GM20000 (cell line): Measurements from ENCODE around the gene ADGRG4.
"Not testable (repeated sequence)": the region's sequence is repeated elsewhere in the genome, so short reads cannot be mapped to it uniquely, and the experiment has no call there.

Source experiments
- DNase-seq: peaks from one replicate; pipeline ENCODE4 v3.0.0; 2012; ENCODE audit warnings: low spot score
- CTCF ChIP-seq: IDR thresholded peaks from 2 replicates; pipeline ENCODE4 v1.5.1; 2012; ENCODE audit warnings: mild to moderate bottlenecking, control low read depth; ENCODE audit errors: extremely low read depth, missing control alignments

Gene ADGRG4

GRCh38 chrX:136300721-136301120 lies at the start of gene ADGRG4:
Gene ADGRG4, plus strand, starts transcription at chrX:136300963. Its CDS starts 7,815 bp downstream, at chrX:136308778.
- not testable (repeated sequence) for DNase-seq

DNA sequence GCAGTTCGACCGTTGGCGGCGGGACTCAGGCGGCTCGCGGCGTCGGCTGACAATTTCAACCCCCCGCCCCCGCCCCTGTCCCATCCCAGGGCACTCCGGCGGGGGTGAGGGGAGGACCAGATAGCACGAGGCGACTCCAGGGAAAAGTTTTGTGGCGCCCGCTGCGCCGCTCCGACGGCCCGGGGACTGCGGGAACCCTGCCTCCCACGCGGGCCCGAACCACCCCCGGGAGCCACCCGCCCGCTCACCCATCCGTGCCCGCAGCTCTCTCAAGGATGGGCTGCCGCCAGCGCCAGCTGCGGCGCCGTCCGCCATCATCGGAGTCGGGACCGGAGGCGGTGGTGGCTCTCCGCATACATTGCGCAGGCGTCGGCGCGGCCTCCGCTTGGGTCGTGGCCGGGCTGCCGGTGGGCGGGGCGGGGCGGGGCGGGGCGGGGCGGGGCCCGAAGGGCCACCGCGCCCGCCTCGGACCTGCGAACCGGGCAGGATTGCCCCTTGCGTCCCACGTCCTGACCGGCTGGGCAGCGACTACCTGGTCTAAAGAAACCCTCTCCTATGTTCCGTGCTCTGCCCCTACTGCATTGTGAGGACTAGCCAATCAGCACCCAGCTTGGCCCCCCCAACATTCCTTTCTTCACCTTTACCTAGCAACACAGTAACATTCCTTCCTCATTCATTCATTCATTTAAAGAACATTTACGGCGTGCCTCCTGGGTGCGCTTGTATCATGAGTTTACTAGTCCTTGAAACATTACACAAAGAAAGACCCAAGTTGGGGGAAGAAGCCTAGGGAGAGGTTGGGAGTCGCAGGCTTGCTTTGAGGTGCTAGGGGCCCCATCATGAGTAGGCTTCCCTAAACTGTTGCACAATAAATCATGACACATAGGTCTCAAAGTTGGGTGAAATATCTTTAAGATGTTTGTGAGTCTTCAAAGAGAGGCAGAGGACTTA lies 49.4 kb upstream of the ADGRG4 start, which contains the start of gene MAP7D3:
TSS of gene MAP7D3 (minus strand) at position 360 of the 951 bp plus-strand sequence. CDS start at position 318, 42 bp downstream.
- DNase-seq, result peak; percentile 91
- no peak for TF ChIP-seq CTCF

DNA sequence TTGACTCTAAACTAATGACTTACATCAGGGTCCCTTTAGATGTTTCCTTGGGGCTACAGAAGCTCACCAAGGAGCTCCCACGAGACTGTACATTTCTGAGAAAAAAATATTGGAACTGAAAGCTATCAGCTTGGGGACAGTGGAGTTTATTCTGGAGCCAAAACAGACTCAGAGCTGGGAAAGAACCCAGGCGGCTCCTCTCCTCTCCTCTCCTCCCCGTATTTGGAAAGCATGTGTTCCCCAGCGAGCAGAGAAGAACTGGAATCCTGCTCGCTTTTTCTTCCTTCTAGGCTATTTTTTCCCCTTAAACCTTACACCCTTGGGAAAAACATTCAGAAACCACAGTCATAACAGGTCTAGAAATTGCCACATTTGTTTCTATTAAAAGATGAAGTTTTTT lies 45.2 kb upstream of the ADGRG4 start:
- no peak for TF ChIP-seq CTCF

DNA sequence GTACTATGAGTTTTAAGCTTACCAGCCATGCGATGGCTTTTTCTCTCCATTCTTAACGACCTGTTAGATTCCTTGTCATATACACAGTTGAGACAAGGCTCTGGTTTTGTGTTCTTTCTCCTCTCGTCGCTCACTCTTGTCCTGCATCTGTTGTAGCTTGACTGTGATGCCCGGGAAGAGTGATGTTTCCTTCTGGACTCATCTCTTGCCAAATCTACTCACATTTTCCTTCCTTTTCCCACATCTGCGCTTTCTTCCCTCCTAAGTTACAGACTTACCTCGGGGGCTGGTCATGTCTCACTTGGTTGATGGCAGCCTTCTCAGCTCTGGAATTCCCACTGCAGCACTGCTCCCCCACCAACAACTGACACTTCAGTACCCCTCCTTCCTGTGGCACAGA lies 44.7 kb upstream of the ADGRG4 start:
- no peak for DNase-seq
- no peak for TF ChIP-seq CTCF

More for the DNA sequence above, 45.2 kb upstream of the ADGRG4 start:
- DNase-seq, result no peak

DNA sequence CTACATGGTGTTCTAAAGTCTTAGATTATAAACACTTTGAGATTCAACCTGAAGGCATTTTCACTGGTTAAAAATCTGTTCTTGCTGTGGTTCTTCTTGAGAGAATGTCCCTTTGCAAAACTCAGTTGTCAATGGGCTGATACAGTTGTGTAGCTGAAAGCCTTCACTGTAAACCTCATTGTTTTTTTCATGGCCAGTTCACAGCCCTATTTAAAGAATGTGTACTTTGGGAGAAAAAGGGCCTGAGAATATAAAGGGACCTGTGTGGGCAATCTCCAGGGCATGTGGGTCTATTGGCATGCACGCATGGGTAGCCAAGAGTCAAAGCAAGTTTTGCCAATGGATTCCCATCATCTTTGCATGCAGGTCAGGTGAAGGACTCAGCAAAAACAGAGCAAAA lies 41.8 kb upstream of the ADGRG4 start:
- no peak for TF ChIP-seq CTCF
- DNase-seq, result no peak

GRCh38 chrX:136259543-136259942 lies 41.2 kb upstream of the ADGRG4 start:
- no peak for DNase-seq
- TF ChIP-seq CTCF, result no peak

DNA sequence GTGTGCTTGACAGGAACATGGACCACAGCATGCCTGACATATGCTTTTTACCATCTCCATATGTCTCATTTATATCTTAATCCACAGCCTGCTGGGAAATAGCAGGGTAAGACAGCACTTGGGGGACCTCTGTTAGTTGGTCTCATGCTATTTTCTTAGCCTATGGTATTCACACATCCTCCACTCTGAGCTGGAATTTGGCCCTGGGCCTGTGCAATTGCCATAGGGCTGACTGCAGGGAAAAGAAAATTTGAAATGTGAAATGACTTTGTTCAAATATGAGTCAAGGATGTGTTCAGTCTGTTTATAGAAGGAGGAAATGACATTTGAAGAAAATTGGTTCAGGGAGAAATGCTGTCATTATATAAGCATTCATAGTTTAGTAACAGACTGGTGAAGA lies 40.0 kb upstream of the ADGRG4 start:
- no peak for DNase-seq
- TF ChIP-seq CTCF, result no peak
